H9 (cell line): ENCODE data around the gene SRP68. TPM values are rescaled to one million over a fixed set of nuclear protein-coding genes. Genes with fewer than 3 reads are reported as not detected.
A peak's percentile ranks its signal among the peaks of the same experiment; 100 is the strongest.

Experiments
- DNase-seq: peaks from one replicate; pipeline ENCODE4 v3.0.0-alpha.2; 2017
- H2AFZ ChIP-seq: one replicate; pipeline ENCODE4 v1.6.1; 2013; ENCODE audit warnings: mild to moderate bottlenecking, low read length, control low read depth, moderate library complexity
- H2AK5ac ChIP-seq: 2 replicates; pipeline ENCODE4 v1.6.1; 2013; ENCODE audit warnings: low read length, control low read depth, mixed read lengths; ENCODE audit not compliant: insufficient read length
- H2BK120ac ChIP-seq: one replicate; pipeline ENCODE4 v1.6.1; 2013; ENCODE audit warnings: low read depth, mild to moderate bottlenecking, low read length, control low read depth, inconsistent platforms; ENCODE audit not compliant: poor library complexity, severe bottlenecking
- H2BK12ac ChIP-seq: 2 replicates; pipeline ENCODE4 v1.6.1; 2013; ENCODE audit warnings: low read length, control low read depth, mixed read lengths, low read depth; ENCODE audit not compliant: insufficient read length
- H2BK15ac ChIP-seq: 2 replicates; pipeline ENCODE4 v1.6.1; 2013; ENCODE audit warnings: low read depth, low read length, control low read depth
- H2BK20ac ChIP-seq: one replicate; pipeline ENCODE4 v1.6.1; 2013; ENCODE audit warnings: low read depth, mild to moderate bottlenecking, low read length, control low read depth, inconsistent platforms; ENCODE audit not compliant: poor library complexity, severe bottlenecking
- H2BK5ac ChIP-seq: 2 replicates; pipeline ENCODE4 v1.6.1; 2013; ENCODE audit warnings: low read length, control low read depth, mixed read lengths; ENCODE audit not compliant: insufficient read length
- H3K14ac ChIP-seq: 2 replicates; pipeline ENCODE4 v1.6.1; 2013; ENCODE audit warnings: low read length, control low read depth; ENCODE audit not compliant: insufficient read depth
- H3K18ac ChIP-seq: 2 replicates; pipeline ENCODE4 v1.6.1; 2013; ENCODE audit warnings: low read depth, mild to moderate bottlenecking, mixed read lengths, low read length, control low read depth; ENCODE audit not compliant: insufficient read length
- H3K23ac ChIP-seq: 2 replicates; pipeline ENCODE4 v1.6.1; 2013; ENCODE audit warnings: low read length, control low read depth, mixed read lengths, low read depth; ENCODE audit not compliant: insufficient read length
- H3K23me2 ChIP-seq: 2 replicates; pipeline ENCODE4 v1.6.1; 2013; ENCODE audit warnings: low read depth, mild to moderate bottlenecking, mixed read lengths, low read length, control low read depth; ENCODE audit not compliant: insufficient read length, poor library complexity, severe bottlenecking
- H3K27ac ChIP-seq: 2 replicates; pipeline ENCODE4 v1.5.1; 2013; ENCODE audit warnings: low read length, control low read depth, mixed read lengths, low read depth; ENCODE audit not compliant: insufficient read length
- H3K27me3 ChIP-seq: 2 replicates; pipeline ENCODE4 v1.6.1; 2013; ENCODE audit warnings: low read length, control low read depth, inconsistent platforms; ENCODE audit not compliant: insufficient read depth
- H3K4ac ChIP-seq: 2 replicates; pipeline ENCODE4 v1.6.1; 2013; ENCODE audit warnings: low read depth, mild to moderate bottlenecking, control low read depth, inconsistent platforms, low read length, moderate library complexity
- H3K4me1 ChIP-seq: 2 replicates; pipeline ENCODE4 v1.6.1; 2013; ENCODE audit warnings: low read length, control low read depth, inconsistent platforms; ENCODE audit not compliant: insufficient read depth
- H3K4me2 ChIP-seq: 2 replicates; pipeline ENCODE4 v1.6.1; 2013; ENCODE audit warnings: low read length, control low read depth, mixed read lengths; ENCODE audit not compliant: insufficient read length, insufficient read depth
- H3K56ac ChIP-seq: 2 replicates; pipeline ENCODE4 v1.6.1; 2013; ENCODE audit warnings: low read depth, mild to moderate bottlenecking, mixed read lengths, low read length, control low read depth; ENCODE audit not compliant: insufficient read length
- H3K79me1 ChIP-seq: 2 replicates; pipeline ENCODE4 v1.6.1; 2013; ENCODE audit warnings: low read depth, mild to moderate bottlenecking, moderate library complexity, low read length, control low read depth, inconsistent platforms; ENCODE audit not compliant: insufficient read depth, poor library complexity, severe bottlenecking
- H3K79me2 ChIP-seq: 2 replicates; pipeline ENCODE4 v1.6.1; 2013; ENCODE audit warnings: low read length, control low read depth, inconsistent platforms; ENCODE audit not compliant: insufficient read depth
- H3K9ac ChIP-seq: 2 replicates; pipeline ENCODE4 v1.6.1; 2013; ENCODE audit warnings: low read length, control low read depth, mixed read lengths; ENCODE audit not compliant: insufficient read length; ENCODE audit errors: extremely low read depth
- H3K9me3 ChIP-seq: one replicate; pipeline ENCODE4 v1.6.1; 2013; ENCODE audit warnings: low read depth, low read length, inconsistent platforms; ENCODE audit not compliant: control insufficient read depth
- H3T11ph ChIP-seq: one replicate; pipeline ENCODE4 v1.6.1; 2013; ENCODE audit warnings: mild to moderate bottlenecking, low read length, control low read depth, inconsistent platforms
- H4K20me1 ChIP-seq: one replicate; pipeline ENCODE4 v1.6.1; 2013; ENCODE audit not compliant: control insufficient read depth, insufficient read length, insufficient read depth
- H4K5ac ChIP-seq: 2 replicates; pipeline ENCODE4 v1.6.1; 2013; ENCODE audit warnings: low read depth, mild to moderate bottlenecking, mixed read lengths, low read length, control low read depth; ENCODE audit not compliant: insufficient read length
- H4K8ac ChIP-seq: replicated peaks from 2 replicates; pipeline ENCODE4 v1.6.1; 2013; ENCODE audit warnings: low read length, control low read depth, mixed read lengths, low read depth; ENCODE audit not compliant: insufficient read length
- H4K91ac ChIP-seq: 2 replicates; pipeline ENCODE4 v1.6.1; 2013; ENCODE audit warnings: low read depth, mild to moderate bottlenecking, moderate library complexity, mixed read lengths, low read length, control low read depth; ENCODE audit not compliant: insufficient read length
- H3K27ac Mint-ChIP-seq, 3 experiments: 2 replicates in 2 of 3; 3 replicates in 1 of 3; pipeline ENCODE4 v1.8.0; 2020 to 2021; ENCODE audit warnings: mixed read lengths in 3 of 3, mild to moderate bottlenecking in 1 of 3, moderate library complexity in 1 of 3
- H3K27me3 Mint-ChIP-seq: 2 replicates; pipeline ENCODE4 v1.8.0; 2021; ENCODE audit warnings: low read depth, mild to moderate bottlenecking, moderate library complexity, mixed read lengths
- H3K36me3 Mint-ChIP-seq, 3 experiments: 2 replicates in 2 of 3; 3 replicates in 1 of 3; pipeline ENCODE4 v1.8.0; 2020 to 2021; ENCODE audit warnings: low read depth in 3 of 3, mixed read lengths in 3 of 3; ENCODE audit not compliant: insufficient read depth in 1 of 3
- H3K4me1 Mint-ChIP-seq, 2 experiments: 2 replicates each; pipeline ENCODE4 v1.8.0; 2020; ENCODE audit warnings: mixed read lengths in 2 of 2
- H3K4me3 Mint-ChIP-seq, 2 experiments: 2 replicates in 1 of 2; 3 replicates in 1 of 2; pipeline ENCODE4 v1.8.0; 2020 to 2021; ENCODE audit warnings: mild to moderate bottlenecking in 2 of 2, mixed read lengths in 2 of 2, moderate library complexity in 1 of 2
- H3K9me3 Mint-ChIP-seq, 2 experiments: 2 replicates in 1 of 2; 3 replicates in 1 of 2; pipeline ENCODE4 v1.8.0; 2020; ENCODE audit warnings: mild to moderate bottlenecking in 2 of 2, mixed read lengths in 2 of 2, moderate library complexity in 1 of 2
- WGBS: extraction: QIAGEN DNeasy Blood & Tissue Kit; methylation state at CpG from one replicate; pipeline ENCODE4 v1.1.7; 2013; ENCODE audit warnings: missing lambda C conversion rate, low lambda C conversion rate, mixed read lengths; ENCODE audit not compliant: insufficient read length; ENCODE audit errors: extremely low coverage; 5-methylcytosine and 5-hydroxymethylcytosine counted together
- total RNA-seq: library from RNA; stranded (reverse); gene quantifications from 2 replicates; pipeline ENCODE4 v1.2.1, GENCODE V29; 2021
- TF ChIP-seq, protein P1 (sequence below): fragments of 200-600 bp; sonication (generic); conservative IDR thresholded peaks from 3 replicates; pipeline ENCODE4 v1.8.0; 2021; ENCODE audit warnings: antibody characterized with exemption, mild to moderate bottlenecking

Gene SRP68
- total RNA-seq, 1 experiment from 2014 or later = 86.1 TPM

DNA sequence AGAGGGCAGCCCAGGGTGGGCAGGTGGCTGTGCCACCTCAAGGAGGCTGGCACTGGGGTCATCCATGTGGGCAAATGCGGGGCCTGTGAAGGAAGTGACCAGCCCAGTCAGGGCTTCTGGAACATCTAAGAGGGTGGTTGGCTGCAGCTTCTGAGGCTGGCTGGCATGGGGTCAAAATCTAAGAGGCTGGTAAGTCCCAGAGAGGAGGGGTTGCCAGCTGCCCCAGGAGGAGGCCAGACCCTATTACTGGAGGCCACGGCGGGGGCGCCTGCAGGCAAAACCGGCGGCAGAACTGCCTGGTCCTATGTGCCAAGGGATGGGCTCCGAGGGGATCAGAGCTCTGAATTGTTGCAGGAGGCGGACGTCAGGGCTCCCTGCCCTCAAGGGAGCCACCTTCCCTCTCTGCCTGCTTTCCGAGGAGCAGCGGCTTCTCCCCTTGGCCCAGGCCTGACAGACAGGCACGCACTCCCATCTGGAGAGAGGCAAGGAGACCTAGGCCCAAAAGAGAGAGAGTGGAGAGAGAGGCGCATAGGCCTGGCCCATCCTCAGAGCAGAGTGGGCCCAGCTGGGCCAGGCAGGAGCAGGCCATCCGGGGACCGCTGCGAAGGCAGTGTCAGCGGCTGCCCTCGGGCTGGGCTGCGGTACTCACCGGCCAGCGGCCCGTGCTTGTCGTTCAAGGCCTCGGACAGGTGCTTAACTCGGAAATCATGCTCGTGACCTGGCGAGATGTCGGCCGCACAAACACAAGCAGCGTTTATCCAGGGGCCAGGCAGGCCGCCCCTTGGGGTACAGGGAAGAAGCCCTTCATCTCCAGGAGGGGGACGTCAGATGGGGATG is 17.6 kb upstream of the SRP68 start:
- no peak overlapping the region for H2AK5ac ChIP-seq
- no peak overlapping the region for H3K4me3 Mint-ChIP-seq
- H3T11ph ChIP-seq = no peak overlapping the region
- no peaks in the 10 kb centered on the region for H3K27me3 Mint-ChIP-seq
- no peaks in the 10 kb centered on the region for H4K20me1 ChIP-seq
- peak overlapping the region in 2 of 3 experiments; percentile 9 to 89; a peak in 1 of 7 replicates for H3K27ac Mint-ChIP-seq
- no peak overlapping the region for H2BK120ac ChIP-seq
- H3K56ac ChIP-seq = no peak overlapping the region
- H3K79me1 ChIP-seq = no peaks in the 10 kb centered on the region
- no peak overlapping the region for H4K91ac ChIP-seq
- H3K14ac ChIP-seq = no peak overlapping the region
- no peaks in the 10 kb centered on the region for H3K9me3 ChIP-seq
- H3K4me1 ChIP-seq = no peaks in the 10 kb centered on the region
- peaks cover 24 to 84% (median 81%) of the 10 kb centered on the region in 3 experiments; a peak in 6 of 7 replicates for H3K36me3 Mint-ChIP-seq
- H2BK5ac ChIP-seq = no peak overlapping the region
- no peak overlapping the region for H3K23ac ChIP-seq
- no peak overlapping the region for H2BK12ac ChIP-seq
- TF ChIP-seq, protein P1, sequence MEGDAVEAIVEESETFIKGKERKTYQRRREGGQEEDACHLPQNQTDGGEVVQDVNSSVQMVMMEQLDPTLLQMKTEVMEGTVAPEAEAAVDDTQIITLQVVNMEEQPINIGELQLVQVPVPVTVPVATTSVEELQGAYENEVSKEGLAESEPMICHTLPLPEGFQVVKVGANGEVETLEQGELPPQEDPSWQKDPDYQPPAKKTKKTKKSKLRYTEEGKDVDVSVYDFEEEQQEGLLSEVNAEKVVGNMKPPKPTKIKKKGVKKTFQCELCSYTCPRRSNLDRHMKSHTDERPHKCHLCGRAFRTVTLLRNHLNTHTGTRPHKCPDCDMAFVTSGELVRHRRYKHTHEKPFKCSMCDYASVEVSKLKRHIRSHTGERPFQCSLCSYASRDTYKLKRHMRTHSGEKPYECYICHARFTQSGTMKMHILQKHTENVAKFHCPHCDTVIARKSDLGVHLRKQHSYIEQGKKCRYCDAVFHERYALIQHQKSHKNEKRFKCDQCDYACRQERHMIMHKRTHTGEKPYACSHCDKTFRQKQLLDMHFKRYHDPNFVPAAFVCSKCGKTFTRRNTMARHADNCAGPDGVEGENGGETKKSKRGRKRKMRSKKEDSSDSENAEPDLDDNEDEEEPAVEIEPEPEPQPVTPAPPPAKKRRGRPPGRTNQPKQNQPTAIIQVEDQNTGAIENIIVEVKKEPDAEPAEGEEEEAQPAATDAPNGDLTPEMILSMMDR = no peak
- no peak overlapping the region for H2BK15ac ChIP-seq
- no peak overlapping the region for H3K4ac ChIP-seq
- H4K5ac ChIP-seq = no peak overlapping the region
- WGBS = no CpG with 5 or more reads among the region's 32 CpGs
- H3K4me1 Mint-ChIP-seq = no peaks in the 10 kb centered on the region
- no peak overlapping the region for H3K18ac ChIP-seq
- H2BK20ac ChIP-seq = no peak overlapping the region
- no peaks in the 10 kb centered on the region for H3K27me3 ChIP-seq
- H3K9me3 Mint-ChIP-seq = no peaks in the 10 kb centered on the region
- H4K8ac ChIP-seq = no peak overlapping the region
- H3K4me2 ChIP-seq = no peak overlapping the region
- H3K23me2 ChIP-seq = no peaks in the 10 kb centered on the region
- no peak overlapping the region for H3K9ac ChIP-seq
- H3K27ac ChIP-seq = no peak overlapping the region
- no peak for DNase-seq
- no peak overlapping the region for H2AFZ ChIP-seq
- H3K79me2 ChIP-seq = no peaks in the 10 kb centered on the region
